GM18909 (cell line): ENCODE results near the gene CHST13.
"Not testable (repeated sequence)": the region's sequence is repeated elsewhere in the genome, so short reads cannot be mapped to it uniquely, and the experiment has no call there.

Experiments
- ATAC-seq: cut with Tn5 transposase; IDR thresholded peaks from one replicate; pipeline ENCODE4 v1.9.1; 2021; ENCODE audit warnings: mild to moderate bottlenecking; ENCODE audit not compliant: unreplicated experiment, poor library complexity

The CHST13 gene

DNA sequence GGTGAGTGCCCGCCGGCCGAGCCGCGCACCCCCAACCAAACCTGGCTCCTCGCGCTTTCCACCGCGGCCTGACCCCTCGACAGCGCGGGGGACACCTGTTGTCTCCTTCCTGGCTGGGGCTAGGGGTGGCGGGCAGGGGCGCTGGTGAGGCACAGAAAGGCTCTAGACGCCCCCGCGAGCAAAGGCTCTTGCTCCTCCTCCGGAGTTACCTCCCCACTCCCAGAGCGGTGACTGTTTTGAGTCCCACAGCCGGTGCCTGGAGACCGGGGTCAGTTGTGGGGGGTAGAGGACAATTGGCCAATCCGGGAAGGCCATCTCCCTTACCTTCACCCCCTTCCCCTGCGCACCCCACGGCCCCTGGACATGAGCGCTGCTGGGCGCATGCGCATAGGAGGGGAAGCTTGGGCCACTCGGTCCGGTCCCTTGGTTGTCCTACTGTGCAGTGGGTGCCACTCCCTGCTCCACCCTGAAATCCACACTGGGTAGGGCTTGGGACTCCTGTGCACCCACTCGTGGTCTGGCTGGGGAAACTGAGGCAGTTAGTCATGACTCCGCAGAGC, 554 bp downstream of the CHST13 start:
- ATAC-seq: no peak

DNA sequence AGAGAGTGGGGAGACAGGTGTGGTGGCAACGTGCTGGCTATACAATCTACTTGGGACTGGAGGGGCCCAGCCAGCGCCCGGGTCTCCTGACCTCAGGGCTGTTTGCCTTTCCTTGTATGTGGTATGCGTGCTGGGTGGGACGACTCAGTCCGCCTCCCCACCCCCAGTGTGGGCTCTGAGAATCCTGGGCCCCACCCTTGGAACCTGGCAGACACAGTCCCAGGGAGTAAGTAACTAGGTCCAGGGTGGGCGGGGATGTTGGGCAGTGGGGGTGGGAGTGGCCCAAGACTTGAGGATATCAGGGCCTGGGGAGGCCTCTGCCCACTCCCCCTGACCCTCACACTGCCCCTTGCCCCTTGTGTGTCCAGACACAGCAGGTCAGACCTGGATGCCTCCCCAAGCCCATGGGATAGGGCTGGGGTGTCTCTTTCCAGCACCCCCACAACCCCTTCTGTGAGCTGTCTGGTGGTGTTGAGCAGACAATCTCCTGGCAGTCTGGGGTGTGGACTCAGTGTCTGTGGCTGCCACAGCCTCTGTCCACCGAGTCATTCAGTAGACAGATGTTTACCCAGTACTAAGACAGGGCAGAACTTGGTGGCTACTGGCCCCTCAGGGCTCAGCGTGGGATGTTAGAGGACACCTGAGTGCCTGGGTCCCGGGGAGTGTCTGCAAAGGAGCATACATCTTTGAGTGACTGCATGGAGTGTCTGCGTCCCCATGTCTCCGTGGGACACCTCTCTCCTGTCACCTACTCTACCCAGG, 1.3 kb downstream of the CHST13 start:
- no peak for ATAC-seq

DNA sequence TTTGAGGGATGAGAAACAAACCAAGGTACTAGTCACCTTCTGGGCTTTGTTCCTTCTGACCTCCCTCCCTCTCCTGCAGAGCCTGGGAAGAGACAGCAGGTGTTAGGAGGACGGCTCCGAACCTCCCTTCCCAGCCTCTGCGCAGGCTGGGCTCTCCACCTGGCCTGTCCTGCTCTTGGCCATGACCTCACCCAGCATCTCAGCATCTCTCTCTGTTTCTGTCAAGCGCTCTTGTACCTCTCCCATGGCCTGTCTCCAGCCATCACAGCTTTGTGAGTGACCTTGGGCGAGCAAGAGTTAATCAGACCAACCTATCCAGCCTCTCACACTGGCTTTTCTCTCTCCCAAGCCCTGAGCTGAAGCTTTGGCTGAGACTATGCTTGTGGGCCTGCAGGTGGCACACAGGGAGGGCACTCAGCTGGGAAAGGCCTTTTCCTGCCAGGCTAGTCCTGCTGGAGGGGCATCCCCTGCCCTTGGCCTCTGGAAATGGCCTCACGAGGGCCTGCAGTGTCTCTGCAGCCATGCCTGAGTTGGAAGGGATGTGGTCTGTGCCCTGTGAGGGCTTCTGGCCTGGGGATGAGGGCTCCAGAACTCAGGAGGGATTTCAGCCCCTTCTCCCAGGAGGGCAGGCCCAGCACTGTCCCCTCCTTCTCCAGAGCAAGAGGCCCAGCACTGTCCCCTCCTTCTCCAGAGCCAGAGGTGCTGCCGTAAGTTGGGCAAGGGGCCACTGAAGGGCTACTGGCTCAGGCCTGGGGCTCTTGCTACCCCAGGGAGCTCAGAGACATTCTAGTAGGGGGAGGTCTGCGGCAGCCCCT, 2.1 kb downstream of the CHST13 start:
- ATAC-seq: no peak

DNA sequence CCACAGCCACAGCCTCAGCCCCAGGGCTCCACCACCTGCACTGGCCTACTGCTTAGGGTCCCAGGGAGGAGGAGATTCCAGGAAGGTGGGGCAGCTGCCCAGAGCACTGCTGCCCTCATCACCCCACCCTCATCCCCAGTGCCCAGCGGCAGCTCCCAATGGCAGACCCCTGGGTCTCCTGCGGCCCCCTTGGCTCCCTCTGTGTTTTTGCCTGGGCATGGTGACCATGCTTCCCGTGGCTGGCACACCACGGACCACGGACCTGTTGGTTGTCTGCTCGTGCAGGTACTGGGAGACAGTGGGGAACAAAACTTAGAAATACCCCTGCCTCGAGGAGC, 2.7 kb downstream of the CHST13 start:
- no peak for ATAC-seq

DNA sequence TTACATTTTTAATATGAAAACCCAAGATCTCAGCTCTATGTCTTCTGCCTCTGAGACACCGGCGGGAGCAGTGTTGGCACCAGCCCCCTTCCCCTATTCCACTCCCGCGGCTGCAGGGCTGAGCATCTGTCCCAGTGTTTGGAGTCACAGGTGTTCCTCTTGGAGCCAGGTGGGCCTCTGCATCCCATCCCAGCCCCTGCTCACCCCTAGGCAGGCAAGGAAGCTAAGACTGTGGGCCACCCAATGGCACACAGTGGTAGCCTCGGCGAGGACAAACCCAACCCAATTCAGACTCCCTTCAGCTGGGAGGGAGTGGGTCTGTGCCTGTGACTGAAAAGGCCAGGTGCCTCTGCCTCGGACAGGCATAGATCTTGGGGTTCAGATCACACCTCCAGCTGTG, 3.1 kb downstream of the CHST13 start:
- no peak for ATAC-seq

DNA sequence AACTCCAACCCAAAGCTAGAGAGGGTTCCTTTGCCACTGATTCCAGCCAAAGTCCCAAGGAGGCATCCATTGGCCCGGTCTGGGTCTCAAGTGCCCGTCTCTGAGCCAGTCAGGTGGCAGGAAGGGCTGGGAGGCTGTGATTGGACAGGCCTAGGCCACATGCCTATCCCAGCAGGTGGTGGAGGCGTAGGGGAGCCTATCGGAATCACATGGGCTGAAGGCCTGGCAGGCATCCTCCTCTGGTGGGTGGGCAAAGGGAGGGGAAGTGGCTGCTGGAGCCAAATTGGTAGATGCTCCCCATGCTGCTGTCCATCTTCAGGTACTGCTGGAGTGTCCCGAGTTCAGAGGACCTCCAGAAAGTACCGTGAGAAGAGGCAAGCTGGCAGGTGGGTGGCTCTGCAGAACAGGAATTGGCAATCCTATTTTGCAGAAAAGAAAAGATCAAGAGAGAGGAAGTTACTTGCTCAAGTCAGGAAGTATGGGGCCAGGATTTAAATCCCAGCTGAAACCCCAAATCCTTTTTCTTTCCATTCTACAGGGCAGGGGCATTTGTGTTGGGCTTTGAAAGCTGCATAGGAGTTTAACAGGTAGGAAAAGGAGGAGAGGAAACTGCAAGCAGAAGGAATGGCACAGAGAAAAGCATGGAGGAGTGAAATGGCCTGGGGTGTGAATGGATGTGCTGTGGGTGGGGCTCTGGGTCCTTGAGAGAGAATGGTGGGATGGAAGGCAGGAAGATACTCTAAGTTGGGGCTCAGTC, 3.7 kb downstream of the CHST13 start:
- ATAC-seq: no peak

- ATAC-seq: no peak
Observed at GRCh38 chr3:126528419-126528799, 4.5 kb downstream of the CHST13 start.

DNA sequence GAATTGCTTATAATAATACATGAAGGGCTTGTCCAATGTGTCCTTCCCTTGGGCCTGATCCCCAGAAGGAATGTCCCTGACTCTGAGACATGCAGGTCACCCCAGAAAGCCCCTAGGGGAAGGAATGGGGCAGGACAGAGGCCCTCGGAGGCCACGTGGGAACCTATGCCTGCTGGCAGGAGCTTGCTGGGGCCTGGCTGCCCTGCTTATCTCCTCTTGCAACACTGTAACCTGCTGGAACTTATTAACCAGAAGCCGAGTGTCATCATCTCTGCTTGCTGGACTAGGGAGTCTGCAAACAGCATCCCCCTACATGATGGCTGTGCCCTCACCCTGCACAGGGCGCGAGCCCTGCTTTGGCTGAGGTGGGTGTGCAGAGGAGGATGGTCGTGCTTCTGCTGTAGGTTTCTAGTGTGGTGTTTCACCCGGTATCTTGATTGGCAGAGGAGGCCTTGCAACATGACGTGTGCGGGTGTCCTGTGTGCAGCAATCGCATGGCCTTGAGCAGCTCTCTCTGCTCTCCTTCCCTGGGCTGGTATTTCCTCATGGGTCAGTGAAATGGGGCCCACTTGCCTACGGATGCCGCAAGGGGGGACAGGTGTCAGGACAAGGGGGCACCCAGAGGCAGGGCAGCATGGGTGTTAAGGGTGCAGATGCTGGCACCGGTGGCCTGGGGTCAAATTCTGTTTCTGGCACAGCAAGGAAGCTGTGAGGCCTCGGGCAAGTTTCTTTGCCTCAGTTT, 5.0 kb downstream of the CHST13 start:
- ATAC-seq: no peak

GRCh38 chr3:126529585-126530170, 5.7 kb downstream of the CHST13 start:
- ATAC-seq: no peak

DNA sequence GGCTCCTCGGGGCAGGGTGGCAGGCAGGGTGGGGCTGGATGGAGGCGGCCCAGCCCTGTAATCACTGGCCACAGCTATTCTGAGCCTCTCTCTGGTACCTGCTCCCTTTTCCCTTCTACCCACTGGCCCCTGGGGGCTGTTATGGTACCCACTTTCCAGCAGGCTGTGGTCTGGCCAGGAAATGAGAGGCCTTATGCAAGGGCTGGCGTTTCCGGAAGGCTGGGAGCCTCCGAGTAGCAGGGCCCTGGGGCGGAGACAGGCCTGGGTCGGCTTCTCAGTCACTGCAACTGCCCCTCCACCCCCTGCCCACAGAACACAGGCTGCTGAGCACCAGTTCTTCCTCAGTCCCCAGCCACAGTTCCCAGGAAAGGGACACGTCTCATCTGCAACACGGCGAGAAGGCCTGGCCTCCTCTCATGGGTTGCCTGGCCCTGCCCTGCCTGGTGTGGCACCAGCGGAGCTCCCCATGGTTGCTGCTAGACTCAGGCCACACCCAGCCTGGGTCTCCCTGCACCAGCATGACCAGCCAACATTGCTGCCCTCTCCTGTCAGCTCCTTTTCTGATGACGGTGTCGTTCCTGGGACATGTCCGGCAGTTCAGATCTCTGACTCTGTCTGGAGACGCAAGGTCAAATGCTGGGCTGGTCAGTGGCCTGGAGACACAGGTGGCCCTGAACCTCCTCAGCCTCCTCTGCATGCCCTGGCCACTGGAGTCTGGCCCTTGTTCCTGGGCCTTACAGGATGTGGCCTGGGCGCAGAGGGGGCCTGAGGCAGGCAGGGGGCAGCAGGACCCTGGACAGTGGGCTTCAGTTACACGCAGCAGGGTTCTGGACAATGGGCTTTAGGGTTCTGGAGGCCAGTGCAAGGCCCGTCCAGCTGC, 6.5 kb downstream of the CHST13 start:
- peak; percentile 51 for ATAC-seq

GRCh38 chr3:126531051-126531330, 7.0 kb downstream of the CHST13 start:
- ATAC-seq: no peak

DNA sequence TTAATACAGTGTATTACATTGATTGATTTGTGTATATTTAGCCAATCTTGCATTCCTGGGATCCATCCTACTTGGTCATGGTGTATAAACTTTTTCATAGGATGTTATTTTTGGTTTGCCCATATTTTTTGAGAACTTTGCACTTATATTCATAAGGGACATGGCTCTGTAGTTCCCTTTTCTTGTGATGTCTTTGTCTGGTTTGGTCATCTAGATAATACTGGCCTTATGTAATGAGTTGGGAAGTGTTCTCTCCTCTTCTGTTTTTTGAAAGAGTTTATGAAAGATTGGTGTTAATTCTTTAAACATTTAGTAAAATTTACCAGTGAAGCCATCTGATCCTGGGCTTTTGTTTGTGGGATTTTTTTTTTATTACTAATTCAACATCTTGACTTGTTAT, 9.6 kb downstream of the CHST13 start:
- ATAC-seq: no peak

DNA sequence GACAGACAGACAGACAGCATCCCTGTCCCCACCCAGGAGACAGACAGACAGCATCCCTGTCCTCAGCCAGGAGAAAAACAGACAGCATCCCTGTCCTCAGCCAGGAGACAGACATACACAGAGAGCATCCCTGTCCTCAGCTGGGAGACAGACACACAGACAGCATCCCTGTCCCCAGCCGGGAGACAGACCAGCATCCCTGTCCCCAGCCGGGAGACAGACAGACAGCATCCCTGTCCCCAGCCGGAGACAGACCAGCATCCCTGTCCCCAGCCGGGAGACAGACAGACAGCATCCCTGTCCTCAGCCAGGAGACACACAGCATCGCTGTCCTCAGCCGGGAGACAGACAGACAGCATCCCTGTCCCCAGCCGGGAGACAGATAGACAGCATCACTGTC, 10.8 kb downstream of the CHST13 start:
- not testable (repeated sequence) for ATAC-seq

GRCh38 chr3:126535636-126536035, 11.7 kb downstream of the CHST13 start:
- ATAC-seq: no peak

GRCh38 chr3:126536126-126536525, 12.2 kb downstream of the CHST13 start:
- no peak for ATAC-seq

GRCh38 chr3:126537116-126537729, 13.3 kb downstream of the CHST13 start:
- ATAC-seq: no peak

DNA sequence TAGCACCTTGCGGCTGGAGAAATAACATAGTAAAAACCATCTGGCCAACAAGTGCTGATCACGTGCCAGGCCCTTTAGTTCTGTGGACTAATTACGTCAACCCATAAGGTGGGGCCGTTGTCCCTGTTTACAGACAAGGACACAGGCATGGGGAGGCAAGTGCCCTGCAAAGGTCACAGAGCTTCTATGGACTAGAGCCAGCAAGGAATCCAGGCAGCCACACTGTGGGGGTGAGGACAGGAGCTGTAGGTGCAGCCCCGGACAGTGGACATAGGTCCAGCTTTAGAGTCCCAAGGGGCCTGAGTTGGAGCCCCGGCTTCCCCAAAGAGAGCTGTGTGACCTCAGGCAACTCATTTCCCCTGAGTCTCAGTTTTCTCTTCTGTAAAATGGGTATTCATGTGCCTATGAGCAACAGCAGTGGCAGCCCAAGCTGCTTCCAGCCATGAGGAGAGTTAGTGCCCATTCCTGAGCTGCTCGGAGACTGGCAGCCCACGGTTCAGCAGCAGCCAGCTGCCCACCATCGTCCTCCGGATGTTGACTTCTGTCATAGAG, 13.9 kb downstream of the CHST13 start:
- ATAC-seq: no peak

DNA sequence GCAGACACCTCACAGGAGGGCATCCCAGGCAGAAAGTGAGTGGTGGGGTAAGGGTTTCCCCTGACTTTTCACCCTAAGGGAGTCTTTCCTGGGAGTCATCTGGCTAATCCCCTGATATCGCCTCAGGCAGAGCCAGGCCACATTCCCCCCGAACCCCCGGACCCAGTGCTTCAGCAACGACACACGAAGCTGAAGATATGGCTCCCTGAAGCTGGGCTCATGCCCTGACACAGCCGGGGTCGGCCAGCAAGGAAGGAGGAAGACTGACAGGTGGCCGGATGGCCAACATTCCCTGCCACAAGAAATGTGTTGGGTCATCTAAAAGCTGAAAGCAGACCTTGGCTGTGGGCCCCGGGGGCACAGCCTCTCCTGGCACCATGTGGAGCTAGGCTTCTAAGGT, 14.4 kb downstream of the CHST13 start:
- no peak for ATAC-seq
